Measurements from ENCODE around the gene RBBP8. TPM values are rescaled to one million over a fixed set of nuclear protein-coding genes. Genes with fewer than 3 reads are reported as not detected.

The RBBP8 gene
- total RNA-seq, 1 donor from 2014 or later: 30.4 TPM

- no peak for DNase-seq
- Histone ChIP-seq H3K4me1 (peaks cover 5% of the 10 kb centered on the region), H3K9me3 (no peaks in the 10 kb centered on the region), H3K27ac (no peak overlapping the region), H3K4me3 (no peak overlapping the region), H3K27me3 (no peaks in the 10 kb centered on the region), H3K36me3 (no peaks in the 10 kb centered on the region)
- intact Hi-C loops (cut with DNase I): no loop called here
- TF ChIP-seq, protein P1, sequence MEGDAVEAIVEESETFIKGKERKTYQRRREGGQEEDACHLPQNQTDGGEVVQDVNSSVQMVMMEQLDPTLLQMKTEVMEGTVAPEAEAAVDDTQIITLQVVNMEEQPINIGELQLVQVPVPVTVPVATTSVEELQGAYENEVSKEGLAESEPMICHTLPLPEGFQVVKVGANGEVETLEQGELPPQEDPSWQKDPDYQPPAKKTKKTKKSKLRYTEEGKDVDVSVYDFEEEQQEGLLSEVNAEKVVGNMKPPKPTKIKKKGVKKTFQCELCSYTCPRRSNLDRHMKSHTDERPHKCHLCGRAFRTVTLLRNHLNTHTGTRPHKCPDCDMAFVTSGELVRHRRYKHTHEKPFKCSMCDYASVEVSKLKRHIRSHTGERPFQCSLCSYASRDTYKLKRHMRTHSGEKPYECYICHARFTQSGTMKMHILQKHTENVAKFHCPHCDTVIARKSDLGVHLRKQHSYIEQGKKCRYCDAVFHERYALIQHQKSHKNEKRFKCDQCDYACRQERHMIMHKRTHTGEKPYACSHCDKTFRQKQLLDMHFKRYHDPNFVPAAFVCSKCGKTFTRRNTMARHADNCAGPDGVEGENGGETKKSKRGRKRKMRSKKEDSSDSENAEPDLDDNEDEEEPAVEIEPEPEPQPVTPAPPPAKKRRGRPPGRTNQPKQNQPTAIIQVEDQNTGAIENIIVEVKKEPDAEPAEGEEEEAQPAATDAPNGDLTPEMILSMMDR (IDR thresholded peaks at IDR 0.05): no peak
- ATAC-seq: no peak
These were observed 42.4 kb downstream of the RBBP8 start for GRCh38 chr18:22975508-22975907.

DNA sequence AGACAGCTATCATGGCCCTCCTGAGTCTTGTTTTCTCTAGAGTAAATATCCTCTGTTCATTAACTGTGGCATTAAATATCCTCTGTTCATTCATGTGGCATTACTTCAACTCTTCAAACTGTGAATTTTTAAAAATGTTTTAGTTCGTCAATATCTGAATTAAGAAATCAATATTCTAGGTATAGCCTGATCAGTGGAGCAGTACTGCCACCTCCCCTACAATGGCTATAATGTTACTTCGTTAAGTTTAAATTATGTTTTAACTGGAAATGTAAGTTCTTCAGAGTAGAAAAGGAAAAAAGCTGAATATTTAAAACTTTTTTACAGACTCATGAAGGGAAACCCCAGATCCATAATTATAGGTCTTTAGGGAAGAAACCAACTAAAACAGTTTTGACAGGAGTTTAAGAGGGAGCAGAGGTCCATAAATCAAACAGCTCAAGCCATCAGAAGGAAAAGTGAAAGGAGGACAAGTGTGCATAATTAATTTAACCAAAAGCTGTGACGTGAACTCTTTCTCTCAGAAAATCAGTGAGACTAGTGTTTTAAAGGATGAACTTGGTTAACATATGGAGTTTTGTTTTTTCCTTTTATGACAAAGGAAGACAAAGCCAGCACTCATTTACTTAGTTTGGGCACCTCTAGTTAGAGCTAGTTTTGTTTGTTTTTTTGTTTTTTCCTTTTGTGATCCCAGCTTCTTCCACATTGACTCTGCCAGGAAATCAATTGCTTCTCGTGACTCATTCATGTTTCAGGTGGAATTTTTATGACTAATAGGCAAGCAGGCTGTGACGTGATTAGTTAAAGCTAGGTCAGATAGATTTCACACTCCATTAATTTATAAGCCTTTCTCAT, 44.9 kb downstream of the RBBP8 start:
- intact Hi-C loops (cut with DNase I): no loop called here
- DNase-seq (no peak), ATAC-seq (no peak)
- H3K27me3 ChIP-seq: no peaks in the 10 kb centered on the region
- H3K9me3 ChIP-seq: no peaks in the 10 kb centered on the region
- H3K4me1 ChIP-seq: peaks cover 5% of the 10 kb centered on the region
- H3K27ac ChIP-seq: no peak overlapping the region
- TF ChIP-seq, protein P1 (IDR thresholded peaks at IDR 0.05): no peak
- H3K4me3 ChIP-seq: no peak overlapping the region
- H3K36me3 ChIP-seq: peaks cover 6% of the 10 kb centered on the region

DNA sequence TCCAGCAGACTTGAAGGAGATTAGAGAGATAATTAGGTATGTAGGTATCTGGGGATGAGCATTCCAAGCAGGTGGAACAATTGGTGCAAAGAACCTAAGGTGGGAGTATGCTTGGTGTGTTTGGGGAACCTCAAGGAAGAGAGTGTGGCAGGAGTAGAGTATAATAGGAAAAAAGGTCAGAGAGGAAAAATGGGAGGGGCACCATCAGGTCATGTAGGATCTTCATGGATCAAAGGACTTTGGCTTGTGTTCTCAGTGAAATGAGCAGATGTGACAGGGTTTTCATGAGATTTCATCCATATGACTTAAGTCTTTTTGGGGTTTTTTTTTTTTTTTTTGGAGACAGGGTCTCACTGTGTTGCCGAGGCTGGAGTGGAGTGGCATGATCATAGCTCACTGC, 47.3 kb downstream of the RBBP8 start:
- intact Hi-C loops (cut with DNase I): no loop called here
- Histone ChIP-seq H3K4me1 (peaks cover 5% of the 10 kb centered on the region), H3K27me3 (no peaks in the 10 kb centered on the region), H3K9me3 (no peaks in the 10 kb centered on the region), H3K27ac (no peak overlapping the region), H3K4me3 (no peak overlapping the region), H3K36me3 (peaks cover 19% of the 10 kb centered on the region)
- TF ChIP-seq, protein P1 (IDR thresholded peaks at IDR 0.05): no peak
- ATAC-seq (no peak), DNase-seq (no peak)

GRCh38 chr18:22981274-22982133, 48.4 kb downstream of the RBBP8 start:
- intact Hi-C loops (cut with DNase I): no loop called here
- Histone ChIP-seq H3K27me3 (no peaks in the 10 kb centered on the region), H3K9me3 (no peaks in the 10 kb centered on the region), H3K27ac (no peak overlapping the region), H3K4me1 (peaks cover 5% of the 10 kb centered on the region), H3K36me3 (peaks cover 30% of the 10 kb centered on the region), H3K4me3 (no peak overlapping the region)
- TF ChIP-seq, protein P1 (IDR thresholded peaks at IDR 0.05): no peak
- no peak for DNase-seq
- ATAC-seq: no peak

DNA sequence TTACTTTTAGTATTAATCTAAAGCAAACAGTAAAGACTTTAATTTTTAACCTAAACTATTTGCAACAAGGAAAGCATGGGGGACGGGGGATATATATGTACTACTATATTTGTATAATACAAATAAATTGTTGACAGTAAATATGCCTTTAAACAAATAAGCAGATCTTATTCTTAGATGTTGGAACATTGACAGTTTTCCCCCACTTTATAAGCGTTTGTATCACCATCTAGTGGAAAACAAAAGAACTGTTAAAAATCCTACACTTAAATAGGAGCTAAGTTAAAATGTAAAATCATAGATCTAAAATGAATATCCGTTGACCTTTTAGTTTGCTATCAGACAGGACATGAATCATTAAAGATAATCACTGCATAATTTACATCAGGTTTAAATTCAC, 50.0 kb downstream of the RBBP8 start:
- no peak overlapping the region for H3K4me3 ChIP-seq
- H3K36me3 ChIP-seq: peaks cover 30% of the 10 kb centered on the region
- H3K4me1 ChIP-seq: peaks cover 3% of the 10 kb centered on the region
- intact Hi-C loops (cut with DNase I): no loop called here
- no peaks in the 10 kb centered on the region for H3K27me3 ChIP-seq
- no peak overlapping the region for H3K27ac ChIP-seq
- no peaks in the 10 kb centered on the region for H3K9me3 ChIP-seq
- TF ChIP-seq, protein P1 (IDR thresholded peaks at IDR 0.05): peak; percentile 59
- no peak for ATAC-seq
- no peak for DNase-seq
